Stimulated activated CD4-positive, alpha-beta T cell treated with anti-CD3 and anti-CD28 coated beads, TNF-alpha, amount 100 ng/mL, for 48 hours (primary cell): ENCODE results near the gene KCNN4.

Source experiments
- DNase-seq, 3 donors: peaks; one replicate each; pipeline ENCODE4 v3.0.0-alpha.2; 2020; ENCODE audit warnings: low read depth in 3 of 3

The KCNN4 gene

GRCh38 chr19:43748685-43749084 lies 32.1 kb downstream of the KCNN4 start:
- DNase-seq: no peak

GRCh38 chr19:43748205-43748594 lies 32.6 kb downstream of the KCNN4 start:
- DNase-seq: no peak

- no peak for DNase-seq
Observed at GRCh38 chr19:43747557-43748204, 33.1 kb downstream of the KCNN4 start.

- no peak for DNase-seq
Observed at GRCh38 chr19:43743059-43743458, 37.7 kb downstream of the KCNN4 start.

- DNase-seq: no peak
Observed at GRCh38 chr19:43741075-43741825, 39.5 kb downstream of the KCNN4 start.

GRCh38 chr19:43739439-43740235 lies 41.1 kb downstream of the KCNN4 start:
- no peak for DNase-seq

- DNase-seq: no peak
Observed at GRCh38 chr19:43738780-43739211, 42.0 kb downstream of the KCNN4 start.

- no peak for DNase-seq
Observed at GRCh38 chr19:43735957-43736356, 44.8 kb downstream of the KCNN4 start.

- DNase-seq: no peak
Observed at GRCh38 chr19:43735013-43735412, 45.8 kb downstream of the KCNN4 start.

- no peak for DNase-seq
Observed at GRCh38 chr19:43731846-43732245, 48.9 kb downstream of the KCNN4 start.

- no peak for DNase-seq
Observed at GRCh38 chr19:43731346-43731745, 49.4 kb downstream of the KCNN4 start.

GRCh38 chr19:43729919-43730318 lies 50.9 kb downstream of the KCNN4 start:
- DNase-seq: no peak

GRCh38 chr19:43727593-43727853 lies 53.2 kb downstream of the KCNN4 start:
- no peak for DNase-seq

- no peak for DNase-seq
Observed at GRCh38 chr19:43726736-43727592, 53.8 kb downstream of the KCNN4 start.

- DNase-seq: no peak
Observed at GRCh38 chr19:43725468-43725867, 55.3 kb downstream of the KCNN4 start.

GRCh38 chr19:43724896-43725295 lies 55.9 kb downstream of the KCNN4 start:
- DNase-seq: no peak

GRCh38 chr19:43723588-43723987 lies 57.2 kb downstream of the KCNN4 start:
- no peak for DNase-seq

- DNase-seq: no peak
Observed at GRCh38 chr19:43721469-43722048, 59.2 kb downstream of the KCNN4 start.

GRCh38 chr19:43720936-43721335 lies 59.8 kb downstream of the KCNN4 start:
- DNase-seq: no peak

GRCh38 chr19:43719918-43720317 lies 60.9 kb downstream of the KCNN4 start:
- DNase-seq: no peak

- no peak for DNase-seq
Observed at GRCh38 chr19:43719378-43719868, 61.4 kb downstream of the KCNN4 start.
